Vagina (tissue), 2 donors: Measurements from ENCODE around the gene NPTXR.

Experiments used
- CTCF ChIP-seq, 3 experiments: fragments of 450-650 bp in 2 of 3; fragments of 200-600 bp in 1 of 3; sonication (generic) in 1 of 3; IDR thresholded peaks; one replicate each; pipeline ENCODE4 v1.5.1; 2017 to 2019; ENCODE audit warnings: antibody characterized with exemption in 3 of 3, mild to moderate bottlenecking in 2 of 3, moderate library complexity in 2 of 3
- POLR2A ChIP-seq, 2 donors: fragments of 450-650 bp; IDR thresholded peaks; one replicate each; pipeline ENCODE4 v1.6.1; 2017; ENCODE audit warnings: antibody characterized with exemption in 2 of 2, mild to moderate bottlenecking in 2 of 2, moderate library complexity in 2 of 2

GRCh38 chr22:38830845-38831108, 13.1 kb downstream of the NPTXR start:
- TF ChIP-seq CTCF (IDR thresholded peaks at IDR 0.05), result no peak
- TF ChIP-seq POLR2A (IDR thresholded peaks at IDR 0.05), result no peak
